GM23248 (cell line): ENCODE measurements around the gene EZH2. TPM values are rescaled to one million over a fixed set of nuclear protein-coding genes. Genes with fewer than 3 reads are reported as not detected.

Source experiments
- DNase-seq: peaks from one replicate; pipeline ENCODE4 v3.0.0-alpha.2; 2015
- H2AFZ ChIP-seq: fragments of 200-600 bp; sonication (generic); 2 replicates; pipeline ENCODE4 v1.6.1; 2016; ENCODE audit warnings: antibody characterized with exemption
- H3F3A ChIP-seq: fragments of 200-600 bp; sonication (generic); 2 replicates; pipeline ENCODE4 v1.6.1; 2016; ENCODE audit warnings: mild to moderate bottlenecking, antibody characterized with exemption, mixed run types; ENCODE audit not compliant: insufficient read depth
- H3K27ac ChIP-seq: fragments of 200-600 bp; sonication (generic); 2 replicates; pipeline ENCODE4 v1.5.1; 2016; ENCODE audit warnings: mild to moderate bottlenecking
- H3K27me3 ChIP-seq: fragments of 200-600 bp; sonication (generic); replicated peaks from 2 replicates; pipeline ENCODE4 v1.6.1; 2016; ENCODE audit warnings: mild to moderate bottlenecking; ENCODE audit not compliant: insufficient read depth
- H3K36me3 ChIP-seq: fragments of 200-600 bp; sonication (generic); 2 replicates; pipeline ENCODE4 v1.6.1; 2016; ENCODE audit warnings: low read depth, mild to moderate bottlenecking
- H3K4me1 ChIP-seq: fragments of 200-600 bp; sonication (generic); 2 replicates; pipeline ENCODE4 v1.6.1; 2016; ENCODE audit warnings: mild to moderate bottlenecking; ENCODE audit not compliant: insufficient read depth
- H3K4me2 ChIP-seq: fragments of 200-600 bp; sonication (generic); one replicate; pipeline ENCODE4 v1.6.1; 2016; ENCODE audit warnings: mild to moderate bottlenecking; ENCODE audit not compliant: unreplicated experiment
- H3K4me3 ChIP-seq: fragments of 200-600 bp; sonication (generic); 2 replicates; pipeline ENCODE4 v1.5.1; 2016; ENCODE audit warnings: mild to moderate bottlenecking
- H3K79me2 ChIP-seq: fragments of 200-600 bp; sonication (generic); 2 replicates; pipeline ENCODE4 v1.6.1; 2016; ENCODE audit warnings: mild to moderate bottlenecking; ENCODE audit not compliant: insufficient read depth
- H3K9ac ChIP-seq: fragments of 200-600 bp; sonication (generic); 2 replicates; pipeline ENCODE4 v1.6.1; 2016; ENCODE audit warnings: mild to moderate bottlenecking
- H3K9me2 ChIP-seq: fragments of 200-600 bp; sonication (generic); 2 replicates; pipeline ENCODE4 v1.6.1; 2016; ENCODE audit warnings: mixed run types, mild to moderate bottlenecking, moderate library complexity; ENCODE audit not compliant: insufficient read depth
- H3K9me3 ChIP-seq: fragments of 200-600 bp; sonication (generic); one replicate; pipeline ENCODE4 v1.6.1; 2017; ENCODE audit warnings: low read depth
- H4K20me1 ChIP-seq: fragments of 200-600 bp; sonication (generic); 2 replicates; pipeline ENCODE4 v1.6.0; 2016; ENCODE audit not compliant: insufficient read depth
- EZH2 ChIP-seq: fragments of 200-600 bp; sonication (generic); IDR thresholded peaks from 2 replicates; pipeline ENCODE4 v1.6.1; 2018; ENCODE audit warnings: antibody characterized with exemption, mild to moderate bottlenecking; ENCODE audit not compliant: insufficient read depth, poor library complexity, severe bottlenecking
- EZH2phosphoT487 ChIP-seq: fragments of 200-600 bp; sonication (generic); IDR thresholded peaks from 2 replicates; pipeline ENCODE4 v1.6.1; 2018; ENCODE audit warnings: antibody characterized with exemption, moderate library complexity, mild to moderate bottlenecking, low read depth; ENCODE audit not compliant: insufficient read depth
- WGBS, 2 experiments: methylation state at CpG; one replicate each; pipeline ENCODE4 v1.1.6; 2015 to 2017; ENCODE audit warnings: low lambda C conversion rate in 2 of 2, low coverage in 1 of 2; ENCODE audit errors: missing lambda C conversion rate in 2 of 2; 5-methylcytosine and 5-hydroxymethylcytosine counted together
- in situ Hi-C: fragments of 300-500 bp; cut with MboI; formaldehyde crosslinking; loops from 2 replicates; pipeline ENCODE4 v1.15.0; 2020
- polyA plus RNA-seq: library from polyadenylated mRNA; unstranded; fragments of >200 nt; fragmentation: Nextera tagmentation; extraction: Ambion mirVana; gene quantifications from 2 replicates; pipeline ENCODE4 v1.2.1, GENCODE V29; 2016
- total RNA-seq: library from RNA; depleted of rRNA; stranded (reverse); fragments of >200 nt; shearing (Covaris generic); gene quantifications from 2 replicates; pipeline ENCODE4 v1.2.3, GENCODE V29; 2014

EZH2 gene
- total and polyA plus RNA-seq, 2 experiments from 2014 or later, result 7.6 to 9.6 TPM

DNA sequence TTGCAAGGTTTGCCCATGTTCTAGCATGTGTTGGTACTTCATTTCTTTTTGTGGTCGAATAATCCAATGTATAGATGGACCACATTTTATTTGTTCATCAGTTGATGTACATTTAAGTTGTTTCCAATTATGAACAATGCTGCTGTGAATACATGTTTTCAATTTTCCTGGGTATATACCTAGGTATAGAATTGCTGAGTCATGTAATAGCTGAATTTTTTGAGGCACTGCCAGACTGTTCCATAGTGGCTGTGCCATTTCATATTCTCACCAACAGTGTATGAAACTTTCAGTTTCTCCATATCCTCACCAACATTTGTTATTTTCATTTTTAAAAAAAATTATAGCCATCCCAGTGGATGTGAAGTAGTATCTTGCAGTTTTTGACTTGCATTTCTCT is 90.5 kb downstream of the EZH2 start:
- peaks cover 4% of the 10 kb centered on the region; the same call in 1 of the 2 replicates for H3K79me2 ChIP-seq
- H3K4me3 ChIP-seq, result no peak overlapping the region
- H3K27ac ChIP-seq, result no peak overlapping the region
- H3K9ac ChIP-seq, result no peak overlapping the region
- in situ Hi-C loops, result no loop called here
- no peaks in the 10 kb centered on the region for H3K4me1 ChIP-seq
- no peaks in the 10 kb centered on the region for H3F3A ChIP-seq
- no peaks in the 10 kb centered on the region for H3K9me2 ChIP-seq
- H3K27me3 ChIP-seq, result no peaks in the 10 kb centered on the region
- H3K4me2 ChIP-seq, result no peak overlapping the region
- WGBS, 2 experiments, result 95 to 100% methylated on average over 1 of the region's 1 CpG
- H4K20me1 ChIP-seq, result no peaks in the 10 kb centered on the region
- H3K9me3 ChIP-seq, result no peaks in the 10 kb centered on the region
- no peak for TF ChIP-seq EZH2
- TF ChIP-seq EZH2phosphoT487, result no peak
- H3K36me3 ChIP-seq, result peaks cover 71% of the 10 kb centered on the region
- DNase-seq, result peak; percentile 6
- no peak overlapping the region for H2AFZ ChIP-seq

DNA sequence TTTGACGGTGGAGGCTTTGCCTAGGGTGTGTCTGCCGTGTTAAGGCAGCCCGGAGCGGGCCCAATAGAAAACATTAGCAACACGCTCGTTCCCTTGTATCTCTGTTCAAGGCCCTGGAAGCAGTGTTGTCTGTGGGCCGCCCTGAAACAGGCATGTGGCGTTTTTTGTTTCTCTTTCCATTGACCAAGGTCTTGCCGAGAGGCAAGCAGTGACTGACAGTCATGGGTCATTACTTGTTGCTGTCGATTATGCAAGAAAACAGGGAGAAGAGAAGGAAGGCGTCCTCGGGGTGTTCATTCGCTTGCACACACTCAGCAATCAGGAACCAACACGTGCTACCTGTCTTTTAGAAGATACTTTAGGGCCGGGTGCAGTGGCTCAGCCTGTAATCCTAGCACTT is 92.5 kb downstream of the EZH2 start:
- Histone ChIP-seq H3F3A (no peaks in the 10 kb centered on the region), H3K27me3 (no peaks in the 10 kb centered on the region), H3K9ac (no peak overlapping the region), H3K79me2 (peaks cover 4% of the 10 kb centered on the region; the same call in 1 of the 2 replicates), H4K20me1 (no peaks in the 10 kb centered on the region), H3K9me2 (no peaks in the 10 kb centered on the region), H3K9me3 (no peaks in the 10 kb centered on the region), H3K4me1 (no peaks in the 10 kb centered on the region), H2AFZ (no peak overlapping the region), H3K36me3 (peaks cover 73% of the 10 kb centered on the region), H3K27ac (no peak overlapping the region), H3K4me3 (no peak overlapping the region), H3K4me2 (no peak overlapping the region)
- DNase-seq, result no peak
- in situ Hi-C loops, result no loop called here
- whole genome bisulfite sequencing, 2 experiments, result 92 to 93% methylated on average over 15 of the region's 15 CpGs
- TF ChIP-seq EZH2phosphoT487, result no peak
- no peak for TF ChIP-seq EZH2

DNA sequence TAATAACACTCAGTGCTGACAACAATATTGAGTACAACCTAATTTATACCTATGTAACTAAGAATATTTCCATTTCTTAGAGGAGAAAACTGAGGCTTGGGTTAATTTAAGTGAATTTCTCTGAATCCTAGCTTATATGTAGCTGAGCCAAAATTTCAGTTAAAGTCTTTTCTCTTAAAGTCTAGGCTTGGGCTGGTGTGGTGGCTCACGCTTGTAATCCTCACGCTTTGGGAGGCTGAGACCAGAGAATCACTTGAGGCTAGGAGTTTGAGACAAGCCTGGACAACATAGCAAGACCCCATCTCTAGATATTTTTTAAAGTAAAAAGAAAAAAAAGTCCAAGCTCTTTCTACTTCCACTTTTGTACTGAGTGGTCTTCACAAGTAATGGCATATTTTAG is 93.2 kb downstream of the EZH2 start:
- Histone ChIP-seq H3K9me2 (no peaks in the 10 kb centered on the region), H3K27me3 (no peaks in the 10 kb centered on the region), H3K9ac (no peak overlapping the region), H2AFZ (no peak overlapping the region), H3K36me3 (peaks cover 76% of the 10 kb centered on the region), H3K27ac (no peak overlapping the region), H3K4me1 (no peaks in the 10 kb centered on the region), H3K9me3 (no peaks in the 10 kb centered on the region), H4K20me1 (no peaks in the 10 kb centered on the region), H3K4me2 (no peak overlapping the region), H3K79me2 (peaks cover 4% of the 10 kb centered on the region; the same call in 1 of the 2 replicates), H3K4me3 (no peak overlapping the region), H3F3A (no peaks in the 10 kb centered on the region)
- 95 to 97% methylated on average over 2 of the region's 2 CpGs for WGBS, 2 experiments
- TF ChIP-seq EZH2phosphoT487, result no peak
- TF ChIP-seq EZH2, result no peak
- DNase-seq, result no peak
- in situ Hi-C loops, result no loop called here

DNA sequence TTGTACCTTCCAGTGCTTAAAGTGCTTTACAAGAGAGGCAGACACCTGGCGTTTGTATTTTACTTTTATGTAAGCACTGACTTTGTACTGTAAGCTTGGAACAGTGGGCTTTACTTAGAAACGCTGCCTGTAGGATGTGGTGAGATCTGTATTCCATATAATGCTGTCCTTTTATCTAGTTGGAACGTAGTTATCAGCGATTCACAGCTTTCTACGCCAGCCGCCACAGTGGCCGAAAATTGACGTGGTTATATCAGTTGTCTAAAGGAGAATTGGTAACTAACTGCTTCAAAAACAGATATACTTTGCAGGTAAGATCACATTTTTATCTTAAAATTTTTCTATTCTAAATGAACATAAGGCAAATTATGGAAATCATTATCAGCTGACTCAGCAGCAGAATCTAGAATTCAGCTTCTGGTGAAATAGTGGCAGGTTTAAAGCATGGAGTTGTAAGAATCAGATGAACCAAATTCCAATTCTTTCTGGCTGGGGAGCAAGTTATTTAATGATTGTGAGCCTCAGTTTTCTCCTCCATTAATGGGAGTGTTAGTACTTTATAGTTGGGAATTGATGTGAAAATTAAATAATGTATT is 93.9 kb downstream of the EZH2 start:
- no peak for TF ChIP-seq EZH2
- TF ChIP-seq EZH2phosphoT487, result no peak
- Histone ChIP-seq H3K9ac (no peak overlapping the region), H3K4me1 (no peaks in the 10 kb centered on the region), H3K79me2 (peaks cover 4% of the 10 kb centered on the region; the same call in 1 of the 2 replicates), H2AFZ (no peak overlapping the region), H3K4me2 (no peak overlapping the region), H3K36me3 (peaks cover 76% of the 10 kb centered on the region), H4K20me1 (no peaks in the 10 kb centered on the region), H3K27ac (no peak overlapping the region), H3K9me3 (no peaks in the 10 kb centered on the region), H3F3A (no peaks in the 10 kb centered on the region), H3K4me3 (no peak overlapping the region), H3K9me2 (no peaks in the 10 kb centered on the region), H3K27me3 (no peaks in the 10 kb centered on the region)
- no peak for DNase-seq
- WGBS, 2 experiments, result 90 to 91% methylated on average over 8 of the region's 8 CpGs
- in situ Hi-C loops, result no loop called here

DNA sequence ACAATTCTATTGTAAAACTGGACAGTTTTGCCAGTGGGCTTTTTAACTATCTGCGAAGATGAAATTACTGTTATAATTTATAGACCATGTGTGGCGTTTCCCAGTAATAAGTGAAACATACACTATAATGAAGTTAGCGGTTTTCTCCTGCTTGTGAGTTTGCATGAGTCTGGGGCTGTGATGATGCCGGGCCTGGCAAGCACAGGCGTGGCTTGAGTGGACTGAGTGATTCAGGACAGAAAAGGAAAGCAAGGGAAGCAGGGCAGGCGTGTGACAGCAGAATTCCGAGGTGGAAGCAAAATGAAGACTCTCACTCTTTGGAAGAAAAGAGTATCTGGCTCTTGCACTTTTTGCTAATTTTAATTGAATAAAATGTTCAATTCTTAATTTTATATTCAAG is 94.9 kb downstream of the EZH2 start:
- no peaks in the 10 kb centered on the region for H3K27me3 ChIP-seq
- no peaks in the 10 kb centered on the region for H3K4me1 ChIP-seq
- no peaks in the 10 kb centered on the region for H3K9me3 ChIP-seq
- H3K9me2 ChIP-seq, result no peaks in the 10 kb centered on the region
- no peak for TF ChIP-seq EZH2phosphoT487
- no peak for TF ChIP-seq EZH2
- H3K27ac ChIP-seq, result no peak overlapping the region
- no peak overlapping the region for H3K4me2 ChIP-seq
- 86 to 90% methylated on average over 7 of the region's 7 CpGs for WGBS, 2 experiments
- H2AFZ ChIP-seq, result no peak overlapping the region
- no peak for DNase-seq
- in situ Hi-C loops, result no loop called here
- no peaks in the 10 kb centered on the region for H3F3A ChIP-seq
- H3K9ac ChIP-seq, result no peak overlapping the region
- peaks cover under 1% of the 10 kb centered on the region; the same call in 1 of the 2 replicates for H3K79me2 ChIP-seq
- H3K4me3 ChIP-seq, result no peak overlapping the region
- no peaks in the 10 kb centered on the region for H4K20me1 ChIP-seq
- H3K36me3 ChIP-seq, result peaks cover 70% of the 10 kb centered on the region
